ENCODE data around the gene ASB8.

DNA sequence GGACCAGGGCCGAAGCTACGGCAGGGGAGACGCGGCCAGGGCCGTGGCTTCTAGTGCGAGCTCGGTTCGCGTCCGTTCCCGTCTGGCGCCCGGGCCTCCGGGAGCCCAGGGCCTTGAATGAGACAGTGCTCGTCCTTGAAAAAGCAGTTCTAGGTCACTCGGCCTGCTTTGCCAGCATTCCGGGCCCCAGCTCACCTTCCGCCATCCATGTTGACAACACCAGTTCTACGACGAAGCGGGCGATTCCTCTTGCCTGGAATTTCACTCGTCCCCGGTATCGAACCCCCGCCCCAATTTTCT, 41.3 kb upstream of the ASB8 start:
- no peak for TF ChIP-seq EP300 (IDR thresholded peaks at IDR 0.05)
- TF ChIP-seq POLR2A (IDR thresholded peaks at IDR 0.05; ENCODE audit: low read depth): no peak
- TF ChIP-seq, protein P1, sequence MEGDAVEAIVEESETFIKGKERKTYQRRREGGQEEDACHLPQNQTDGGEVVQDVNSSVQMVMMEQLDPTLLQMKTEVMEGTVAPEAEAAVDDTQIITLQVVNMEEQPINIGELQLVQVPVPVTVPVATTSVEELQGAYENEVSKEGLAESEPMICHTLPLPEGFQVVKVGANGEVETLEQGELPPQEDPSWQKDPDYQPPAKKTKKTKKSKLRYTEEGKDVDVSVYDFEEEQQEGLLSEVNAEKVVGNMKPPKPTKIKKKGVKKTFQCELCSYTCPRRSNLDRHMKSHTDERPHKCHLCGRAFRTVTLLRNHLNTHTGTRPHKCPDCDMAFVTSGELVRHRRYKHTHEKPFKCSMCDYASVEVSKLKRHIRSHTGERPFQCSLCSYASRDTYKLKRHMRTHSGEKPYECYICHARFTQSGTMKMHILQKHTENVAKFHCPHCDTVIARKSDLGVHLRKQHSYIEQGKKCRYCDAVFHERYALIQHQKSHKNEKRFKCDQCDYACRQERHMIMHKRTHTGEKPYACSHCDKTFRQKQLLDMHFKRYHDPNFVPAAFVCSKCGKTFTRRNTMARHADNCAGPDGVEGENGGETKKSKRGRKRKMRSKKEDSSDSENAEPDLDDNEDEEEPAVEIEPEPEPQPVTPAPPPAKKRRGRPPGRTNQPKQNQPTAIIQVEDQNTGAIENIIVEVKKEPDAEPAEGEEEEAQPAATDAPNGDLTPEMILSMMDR (IDR thresholded peaks at IDR 0.05): no peak

Data from esophagus muscularis mucosa (tissue), 4 donors.